ENCODE results near the gene AHDC1.

- TF ChIP-seq EZH2phosphoT487 (IDR thresholded peaks at IDR 0.05), result no peak
- TF ChIP-seq CTCF (IDR thresholded peaks at IDR 0.05), result no peak
Observed at GRCh38 chr1:27555700-27556424, 48.1 kb downstream of the AHDC1 start.

Data from neural progenitor cell (in vitro differentiated cells).